Suprapubic skin (tissue), 3 donors: ENCODE measurements around the gene ZNF774.

Experiments
- CTCF ChIP-seq, 2 donors: fragments of 200-600 bp in 1 of 2; fragments of 450-650 bp in 1 of 2; sonication (generic) in 1 of 2; IDR thresholded peaks; one replicate each; pipeline ENCODE4 v1.5.1; 2016 to 2019; ENCODE audit warnings: antibody characterized with exemption in 2 of 2, mild to moderate bottlenecking in 1 of 2, moderate library complexity in 1 of 2
- POLR2A ChIP-seq, 2 donors: fragments of 450-650 bp; IDR thresholded peaks; one replicate each; pipeline ENCODE4 v1.6.1; 2017; ENCODE audit warnings: antibody characterized with exemption in 2 of 2, mild to moderate bottlenecking in 2 of 2, moderate library complexity in 2 of 2

GRCh38 chr15:90407871-90408317, 55.8 kb downstream of the ZNF774 start:
- TF ChIP-seq CTCF (IDR thresholded peaks at IDR 0.05) (no peak), POLR2A (IDR thresholded peaks at IDR 0.05) (no peak)
